NCI-H2081 (cell line): Measurements from ENCODE around the gene RBM11.
"Not testable (repeated sequence)": the region's sequence is repeated elsewhere in the genome, so short reads cannot be mapped to it uniquely, and the experiment has no call there.

Experiments
- DNase-seq, 2 experiments: peaks; one replicate each; lab custom pipeline; 2025; lab: John Stamatoyannopoulos, UW

RBM11 gene, protein sequence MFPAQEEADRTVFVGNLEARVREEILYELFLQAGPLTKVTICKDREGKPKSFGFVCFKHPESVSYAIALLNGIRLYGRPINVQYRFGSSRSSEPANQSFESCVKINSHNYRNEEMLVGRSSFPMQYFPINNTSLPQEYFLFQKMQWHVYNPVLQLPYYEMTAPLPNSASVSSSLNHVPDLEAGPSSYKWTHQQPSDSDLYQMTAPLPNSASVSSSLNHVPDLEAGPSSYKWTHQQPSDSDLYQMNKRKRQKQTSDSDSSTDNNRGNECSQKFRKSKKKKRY

DNA sequence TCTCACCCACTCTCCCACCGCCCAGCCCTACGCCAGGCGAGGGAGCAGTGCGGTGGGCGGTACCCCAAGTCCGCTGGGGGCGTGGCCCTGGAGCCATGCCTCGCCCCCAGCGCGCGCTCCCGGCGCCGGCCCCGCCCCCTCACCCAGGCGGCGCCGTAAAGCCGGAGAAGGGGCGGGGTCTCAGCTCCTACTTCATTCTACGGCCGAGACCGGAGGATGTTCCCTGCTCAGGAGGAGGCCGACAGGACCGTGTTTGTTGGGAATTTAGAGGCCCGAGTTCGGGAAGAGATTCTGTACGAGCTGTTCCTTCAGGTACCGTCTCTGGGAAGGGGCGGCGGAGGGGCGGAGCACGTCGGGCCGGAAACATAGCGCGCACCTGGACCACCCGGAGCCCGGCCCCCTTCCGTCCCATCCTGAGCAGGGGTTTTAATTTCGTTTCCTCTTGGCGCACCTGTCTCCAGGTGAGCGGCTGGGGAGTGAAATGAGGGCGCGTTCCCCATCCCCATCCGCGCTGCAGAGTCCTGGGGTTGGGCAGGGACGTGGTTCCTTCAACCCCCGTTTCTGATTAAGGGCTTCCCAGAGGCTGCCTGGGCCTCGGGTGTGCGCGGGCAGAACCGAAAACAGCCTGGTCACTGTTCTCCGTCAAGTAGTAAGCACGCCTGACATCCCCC is at the start of gene RBM11:
Gene RBM11, plus strand, starts transcription at position 187 of the 671 bp plus-strand sequence. Its CDS starts 30 bp downstream, at position 217.
- peak; percentile 58 to 66 for DNase-seq

DNA sequence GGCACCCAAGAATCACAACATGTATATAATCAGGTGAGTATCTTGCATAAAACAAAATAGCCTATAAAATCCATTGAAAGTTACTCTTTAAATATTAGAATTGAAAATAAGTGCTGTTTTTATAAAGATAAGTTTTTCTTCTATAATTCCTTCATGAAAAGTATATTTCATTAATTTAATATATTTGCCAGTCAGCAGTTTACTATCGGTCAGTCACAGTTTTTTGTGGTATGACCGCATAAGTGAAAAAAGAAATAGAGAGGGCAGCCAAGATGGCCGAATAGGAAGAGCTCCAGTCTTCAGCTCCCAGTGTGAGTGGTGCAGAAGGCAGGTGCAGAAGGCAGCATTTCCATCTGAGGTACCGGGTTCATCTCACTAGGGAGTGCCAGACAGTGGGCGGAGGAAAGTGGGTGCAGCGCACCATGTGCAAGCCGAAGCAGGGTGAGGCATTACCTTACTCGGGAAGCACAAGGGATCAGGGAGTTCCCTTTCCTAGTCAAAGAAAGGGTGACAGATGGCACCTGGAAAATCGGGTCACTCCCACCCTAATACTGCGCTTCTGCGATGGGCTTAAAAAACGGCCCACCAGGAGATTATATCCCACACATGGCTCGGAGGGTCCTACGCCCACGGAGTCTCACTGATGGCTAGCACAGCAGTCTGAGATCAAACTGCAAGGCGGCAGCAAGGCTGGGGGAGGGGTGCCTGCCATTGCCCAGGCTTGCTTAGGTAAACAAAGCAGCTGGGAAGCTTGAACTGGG is 49.3 kb upstream of the RBM11 start:
- DNase-seq, result not testable (repeated sequence)

DNA sequence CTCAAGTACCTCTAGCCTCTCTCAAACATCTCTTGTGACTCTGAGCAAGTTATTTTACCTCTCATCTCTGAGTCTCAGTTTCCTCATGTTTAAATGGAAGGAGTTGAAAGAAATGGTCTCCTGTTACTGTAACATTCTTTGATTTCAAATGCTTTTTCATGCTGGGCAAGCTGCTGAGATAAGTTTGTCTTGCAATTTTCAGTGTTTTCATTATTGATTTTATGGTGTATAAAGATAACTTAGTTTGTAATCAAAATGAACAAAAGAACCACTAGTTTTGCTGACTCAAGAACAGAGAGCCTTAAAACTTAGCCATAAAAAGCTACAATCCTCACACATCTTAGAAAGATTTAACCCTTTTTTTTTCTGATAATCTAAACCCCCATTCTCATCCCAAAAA is 9.7 kb upstream of the RBM11 start:
- DNase-seq, result no peak

DNA sequence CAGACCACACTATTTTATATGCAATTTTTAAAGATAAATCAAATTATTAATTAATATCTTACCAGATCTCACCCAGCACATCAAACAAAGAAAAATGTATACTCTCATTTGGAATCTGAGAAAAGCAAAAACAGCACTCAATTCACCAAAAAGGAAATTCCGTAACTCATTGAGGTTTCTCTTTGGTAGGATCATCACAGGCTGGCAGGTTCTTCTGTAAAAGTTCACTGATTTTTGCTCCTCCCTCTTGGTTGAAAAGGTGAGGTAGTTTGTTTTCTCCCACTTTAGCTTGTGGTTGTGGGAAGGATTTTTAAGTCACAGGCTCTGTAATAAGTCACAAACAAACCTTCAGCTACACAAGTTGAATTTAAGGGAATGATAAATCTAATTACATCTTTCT is 5.2 kb upstream of the RBM11 start, which contains the start of gene LIPI:
Gene LIPI, minus strand, starts transcription at position 218 of the 400 bp plus-strand sequence. Its CDS starts 110 bp downstream, at position 108.
- no peak for DNase-seq

DNA sequence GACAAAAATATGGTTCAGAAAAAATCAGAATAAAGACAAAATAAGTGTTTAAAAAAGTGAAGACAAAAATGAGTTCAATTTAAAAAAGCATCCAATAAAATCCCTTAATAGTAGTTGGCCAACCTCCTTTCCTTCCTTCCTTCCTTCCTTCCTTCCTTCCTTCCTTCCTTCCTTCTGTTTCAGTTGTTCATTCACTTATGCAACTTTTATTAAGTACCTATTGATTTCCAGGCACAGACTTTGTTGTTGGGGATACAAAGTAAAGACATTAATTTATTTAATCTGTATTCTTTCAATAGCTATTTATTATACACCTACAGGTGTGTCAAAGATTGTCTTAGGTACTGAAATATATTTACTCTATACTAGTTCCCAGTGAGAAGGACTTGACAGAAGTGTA is 2.8 kb upstream of the RBM11 start:
- DNase-seq, result no peak

DNA sequence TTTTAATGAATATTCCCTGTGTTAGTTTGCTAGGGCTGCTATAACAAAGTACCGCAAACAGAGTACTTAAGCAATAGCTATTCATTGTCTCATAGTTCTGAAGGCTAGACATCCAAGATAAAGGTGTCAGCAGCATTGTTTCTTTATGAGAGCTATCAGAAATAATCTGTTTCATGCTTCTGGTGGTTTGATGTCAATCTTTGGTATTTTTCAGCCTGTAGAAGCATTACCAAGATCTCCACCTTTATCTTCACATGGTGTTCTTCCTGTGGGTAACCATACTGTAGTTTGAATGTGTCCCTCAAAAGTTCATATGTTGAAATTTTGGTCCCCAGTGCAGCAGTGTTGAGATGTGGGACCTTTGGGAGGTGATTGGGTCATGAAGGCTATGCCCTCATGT is 7.4 kb downstream of the RBM11 start:
- no peak for DNase-seq

DNA sequence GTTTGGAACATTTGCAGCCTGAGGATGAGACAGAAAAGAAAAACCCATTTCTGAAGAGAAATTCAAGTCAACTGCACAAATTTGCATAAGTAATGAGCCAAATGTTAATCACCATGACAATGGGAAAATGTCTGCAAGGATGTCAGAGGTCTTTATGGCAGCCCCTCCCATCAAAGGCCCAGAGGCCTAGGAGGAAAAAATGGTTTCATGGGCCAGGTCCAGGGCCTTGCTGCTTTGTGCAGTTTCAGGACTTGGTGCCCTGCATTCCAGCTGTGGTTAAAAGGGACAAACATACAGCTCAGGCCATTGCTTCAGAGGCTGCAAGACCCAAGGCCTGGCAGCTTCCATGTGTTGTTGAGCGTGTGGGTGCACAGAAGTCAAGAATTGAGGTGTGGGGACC is 13.4 kb downstream of the RBM11 start:
- no peak for DNase-seq

DNA sequence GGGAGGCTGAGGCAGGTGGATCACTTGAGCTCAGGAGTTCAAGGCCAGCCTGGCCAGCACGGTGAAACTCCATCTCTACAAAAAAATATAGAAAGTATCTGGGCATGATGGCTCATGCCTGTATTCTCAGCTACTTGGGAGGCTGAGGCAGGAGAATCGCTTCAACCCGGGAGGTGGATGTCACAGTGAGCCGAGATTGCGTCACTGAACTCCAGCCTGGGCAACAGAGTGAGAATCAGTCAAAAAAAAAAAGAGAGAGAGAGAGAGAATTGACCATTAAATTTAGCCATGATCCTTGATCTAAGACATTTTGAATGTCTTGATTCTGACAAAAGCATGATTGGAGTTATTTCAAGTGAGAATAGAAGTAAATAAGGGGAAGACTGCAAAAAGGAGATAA is 19.1 kb downstream of the RBM11 start:
- DNase-seq, result no peak

DNA sequence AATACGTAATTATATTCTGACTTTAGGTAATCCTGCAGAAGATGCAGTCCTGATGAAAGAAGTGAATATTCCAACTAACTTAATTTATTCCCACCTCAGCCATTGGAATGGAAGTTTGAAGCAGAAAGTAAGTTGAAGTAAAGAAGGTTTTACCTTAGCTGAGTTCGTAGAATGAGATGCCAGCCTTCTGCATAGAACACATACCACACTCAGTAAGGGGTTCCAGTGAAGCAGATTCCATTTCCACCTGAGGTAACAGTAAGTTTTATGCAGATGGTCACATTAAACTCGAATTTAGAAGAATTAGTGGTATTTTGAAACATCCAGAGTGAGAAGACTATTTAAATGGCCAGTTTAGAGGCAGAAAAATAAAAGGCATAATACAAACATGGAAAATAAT is 20.2 kb downstream of the RBM11 start:
- DNase-seq, result no peak

DNA sequence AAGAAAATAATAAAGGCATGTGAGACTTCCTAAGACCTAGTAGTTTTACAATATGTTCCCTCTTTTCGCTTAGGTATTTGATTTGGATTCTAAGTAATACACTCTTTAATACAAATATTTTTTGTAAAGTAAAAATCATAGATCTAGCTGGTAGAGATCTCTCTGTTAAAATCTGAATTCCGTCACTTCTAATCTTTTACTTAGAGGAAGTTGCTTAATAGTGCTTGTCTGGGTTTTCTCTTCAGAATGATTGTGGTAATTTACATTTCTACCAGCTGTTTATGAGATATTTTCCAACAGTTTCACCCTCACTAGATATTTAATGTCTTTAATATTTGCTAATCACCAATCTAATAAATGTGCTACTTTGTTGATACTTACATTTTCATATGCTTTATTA is 23.3 kb downstream of the RBM11 start:
- no peak for DNase-seq

DNA sequence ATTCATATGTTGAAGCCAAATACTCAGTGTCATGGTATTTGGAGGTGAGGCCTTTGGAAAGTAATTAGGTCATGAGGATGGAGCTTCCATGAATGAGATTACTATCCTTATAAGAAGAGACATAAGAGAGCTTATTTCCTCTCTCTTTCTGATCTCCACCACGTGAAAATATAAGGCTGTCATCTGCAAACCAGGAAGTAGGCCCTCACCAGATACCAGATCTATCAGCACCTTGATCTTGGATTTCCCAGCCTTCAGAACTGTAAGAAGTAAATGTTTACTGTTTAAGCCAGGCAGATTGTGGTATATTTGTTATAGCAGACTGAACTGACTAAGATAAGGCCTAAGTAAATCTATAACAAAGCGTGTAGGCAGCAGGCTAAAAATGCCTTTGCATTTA is 25.3 kb downstream of the RBM11 start:
- DNase-seq, result no peak

DNA sequence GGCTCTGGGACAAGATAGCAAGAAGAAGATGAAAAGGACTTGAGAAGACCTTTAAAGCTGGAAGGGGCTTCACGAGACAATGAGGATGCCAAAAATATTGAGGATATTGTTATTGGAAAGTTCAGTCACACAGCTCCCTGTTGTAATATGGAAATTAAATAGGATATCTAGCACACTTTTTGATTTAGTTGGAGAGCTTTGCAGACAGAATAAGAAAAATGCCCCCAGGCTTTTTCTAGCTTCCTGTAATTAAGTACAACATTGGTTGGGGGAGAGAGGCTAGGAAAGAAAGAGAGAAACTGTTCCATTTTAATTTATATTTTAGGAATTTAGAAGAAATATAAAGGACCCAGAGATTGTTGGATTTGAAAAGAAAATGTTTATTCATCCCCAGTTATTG is 27.5 kb downstream of the RBM11 start:
- no peak for DNase-seq

DNA sequence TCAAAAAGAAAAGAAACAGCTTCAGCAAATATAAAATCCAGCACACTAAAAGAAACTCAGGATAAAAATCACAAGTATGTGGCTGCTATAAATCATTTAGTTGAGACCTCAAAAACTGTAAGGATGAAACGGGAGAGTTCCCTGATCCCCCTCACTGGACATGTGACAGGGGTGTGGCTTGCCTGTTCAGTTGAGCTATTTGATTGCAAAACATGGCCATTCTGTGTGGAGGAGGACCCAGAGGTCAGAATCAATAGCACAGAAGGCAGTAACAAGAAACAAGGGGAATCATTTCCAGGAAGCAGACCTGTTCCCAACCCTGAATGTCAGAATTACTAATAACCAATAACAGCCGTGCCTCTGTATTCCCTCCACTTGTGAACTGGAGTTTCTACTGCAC is 27.9 kb downstream of the RBM11 start:
- no peak for DNase-seq

DNA sequence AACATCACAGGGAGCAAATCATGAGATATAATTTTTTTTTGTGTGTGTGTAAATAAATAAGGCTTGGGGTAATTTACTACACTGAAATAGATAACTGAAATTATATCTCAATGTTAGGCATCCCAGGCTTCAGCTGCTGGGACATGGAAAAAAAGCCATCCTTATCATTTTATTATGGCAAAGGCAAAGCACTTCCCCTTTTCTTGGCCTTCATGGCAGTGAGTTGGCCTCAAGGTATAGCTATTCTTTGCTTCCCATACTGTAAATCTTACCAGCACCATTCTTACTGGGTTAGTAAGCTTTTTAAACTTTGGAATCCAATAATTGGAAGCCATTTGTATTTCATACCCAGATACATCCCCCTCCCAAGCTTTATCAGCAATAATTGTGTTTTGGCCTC is 29.0 kb downstream of the RBM11 start:
- DNase-seq, result no peak

DNA sequence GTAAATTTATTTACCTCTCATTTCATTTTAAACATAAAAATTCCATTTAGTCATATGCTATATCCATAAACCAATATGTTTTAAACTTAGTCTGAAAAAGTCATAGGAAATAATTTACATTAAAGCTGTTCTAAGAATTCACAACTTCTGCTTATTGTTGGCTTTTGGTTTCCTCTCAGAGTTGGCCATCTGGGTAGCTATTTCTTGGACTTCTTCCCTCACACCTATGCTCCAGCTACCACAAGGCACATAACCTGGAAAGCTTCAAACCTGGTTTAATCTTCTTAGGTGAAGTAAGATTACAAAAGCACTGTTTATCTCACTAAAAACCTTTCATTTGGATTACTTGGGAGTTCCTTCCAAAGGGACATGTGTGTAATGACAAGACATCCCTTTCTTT is 29.8 kb downstream of the RBM11 start:
- no peak for DNase-seq

DNA sequence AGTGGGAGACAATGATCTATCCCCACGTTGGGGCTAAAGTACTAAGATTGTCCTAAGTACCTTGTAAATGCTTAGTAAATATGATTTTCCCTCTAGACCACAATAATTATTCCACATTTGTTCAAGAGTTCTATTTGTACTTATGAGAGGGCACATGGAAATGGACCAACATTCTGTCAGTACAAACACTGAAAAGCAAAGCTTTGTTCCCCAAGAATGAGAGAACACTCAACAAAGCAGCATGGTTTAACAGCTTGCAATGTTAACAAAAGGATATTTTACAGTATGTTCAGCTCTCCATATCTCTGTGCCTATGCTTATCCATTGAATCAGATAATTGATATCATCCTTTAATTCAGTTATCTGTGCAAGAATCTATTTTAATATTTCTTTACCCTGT is 35.4 kb downstream of the RBM11 start:
- DNase-seq, result peak in 1 of 2 experiments; percentile 16

DNA sequence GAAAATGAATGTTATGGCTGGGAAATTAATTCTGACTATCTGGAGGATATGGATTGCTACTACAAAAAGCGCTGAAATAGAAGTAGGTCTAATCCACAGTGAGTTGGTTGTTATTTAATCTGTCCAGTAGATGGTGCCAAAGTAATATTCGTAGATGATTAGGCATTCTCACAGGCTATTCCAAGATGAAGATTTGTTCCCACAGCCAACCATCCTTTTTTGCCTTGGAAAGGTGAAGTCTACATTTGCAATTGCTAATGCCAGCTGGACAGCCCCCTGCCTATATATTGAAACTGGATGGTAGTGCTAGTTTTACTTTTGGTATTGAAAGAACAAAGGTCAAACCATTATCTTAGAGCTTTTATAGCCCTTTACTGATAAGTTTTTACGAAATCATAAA is 43.8 kb downstream of the RBM11 start:
- peak in 1 of 2 experiments; percentile 37 for DNase-seq

DNA sequence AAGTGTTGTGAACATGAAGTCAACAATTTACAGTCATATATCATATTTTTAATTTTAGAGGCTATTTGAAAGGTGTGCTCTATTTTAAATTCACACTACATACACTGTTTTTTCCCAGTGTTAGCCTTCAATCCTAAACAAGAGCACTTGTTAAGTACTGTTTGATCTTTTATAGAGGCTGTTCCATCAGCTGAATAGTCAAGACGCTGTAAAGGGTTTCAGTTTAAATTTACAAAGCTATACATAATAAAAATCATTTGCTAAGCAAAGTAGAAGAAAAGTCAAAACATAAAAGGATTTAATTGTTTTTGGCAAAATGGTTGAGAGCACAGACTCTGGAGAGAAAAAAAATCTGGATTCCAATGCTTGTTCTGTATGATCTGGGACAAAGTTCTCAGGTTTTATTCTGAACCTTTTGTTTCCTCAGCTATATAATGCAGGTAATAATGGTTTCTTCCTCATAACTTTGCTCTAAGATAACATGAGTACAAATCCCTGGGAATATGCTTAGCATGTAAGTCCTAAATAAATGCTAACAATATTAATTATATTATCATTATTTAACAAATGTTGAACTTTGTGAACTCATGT is 44.3 kb downstream of the RBM11 start:
- DNase-seq, result no peak

DNA sequence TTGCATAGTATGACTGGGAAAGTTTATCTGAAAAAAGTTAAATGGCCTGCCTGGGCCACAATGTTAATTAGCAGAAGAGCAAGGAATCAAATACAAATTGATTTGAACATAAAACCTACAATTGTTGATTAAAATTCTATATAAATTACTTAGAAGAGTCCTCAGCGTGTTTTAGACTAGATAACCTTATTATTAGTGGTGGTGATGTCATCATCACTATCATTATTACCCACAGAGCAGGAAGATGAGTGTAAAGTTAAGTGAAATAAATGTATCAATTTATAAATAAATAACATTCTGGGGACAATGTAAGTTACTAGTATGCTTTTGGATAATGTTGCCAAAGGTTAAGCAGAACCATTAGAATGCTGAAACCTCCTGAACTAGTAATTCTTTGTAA is 46.1 kb downstream of the RBM11 start:
- DNase-seq, result no peak

DNA sequence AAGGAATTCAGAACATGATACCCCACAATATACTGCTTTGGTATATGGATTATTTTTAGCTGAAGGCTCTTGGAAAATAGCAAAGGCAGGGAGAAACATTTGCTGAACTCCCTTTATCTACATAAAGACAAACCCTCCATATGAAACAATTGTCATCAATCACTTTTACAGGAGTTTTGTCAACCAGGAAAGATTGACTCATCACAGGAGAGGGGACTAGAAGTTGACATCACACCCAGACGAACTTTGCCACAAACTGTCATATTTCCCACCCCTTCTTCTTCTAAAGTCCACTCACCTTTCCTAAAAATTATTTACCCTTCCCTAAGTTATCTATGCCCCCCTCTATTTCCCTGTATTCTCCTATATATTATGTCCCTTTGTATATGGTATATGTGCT is 47.9 kb downstream of the RBM11 start:
- DNase-seq, result no peak

DNA sequence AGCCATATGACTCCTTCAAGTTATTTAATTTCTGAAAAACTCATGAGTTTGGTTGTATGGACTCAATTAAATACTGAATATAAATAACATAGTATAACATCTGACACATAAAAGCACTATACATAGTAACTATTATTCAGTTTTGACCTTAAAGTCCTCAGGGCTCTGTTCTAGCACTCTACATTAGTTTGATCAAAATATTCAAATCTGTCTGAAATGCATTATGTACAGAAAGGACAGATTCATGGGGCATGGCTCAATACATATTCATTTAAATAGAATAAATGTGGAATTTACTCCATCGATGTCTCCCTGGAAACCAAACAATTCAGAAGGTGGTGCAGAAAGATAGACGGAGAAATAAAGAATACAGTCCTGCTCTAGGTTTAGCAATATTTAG is 49.1 kb downstream of the RBM11 start:
- no peak for DNase-seq

DNA sequence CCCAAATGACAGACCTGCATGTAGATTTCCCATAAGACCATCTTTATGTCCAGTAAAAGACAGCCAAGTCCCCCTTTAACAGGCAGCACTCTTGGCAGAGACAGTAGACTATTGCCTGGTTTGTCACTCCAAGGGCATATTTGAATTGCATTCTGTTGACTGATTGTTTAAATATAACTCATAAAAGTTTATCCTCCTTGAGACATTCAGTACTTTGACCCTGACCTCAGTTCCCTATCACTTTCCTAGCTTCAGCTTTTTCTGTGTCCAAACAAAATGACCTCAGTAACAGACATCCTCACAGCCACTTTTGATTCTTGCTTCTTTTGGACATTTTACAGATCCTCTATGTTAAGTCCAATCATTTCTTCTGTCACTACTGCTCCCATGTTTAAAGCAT is 51.1 kb downstream of the RBM11 start:
- no peak for DNase-seq

DNA sequence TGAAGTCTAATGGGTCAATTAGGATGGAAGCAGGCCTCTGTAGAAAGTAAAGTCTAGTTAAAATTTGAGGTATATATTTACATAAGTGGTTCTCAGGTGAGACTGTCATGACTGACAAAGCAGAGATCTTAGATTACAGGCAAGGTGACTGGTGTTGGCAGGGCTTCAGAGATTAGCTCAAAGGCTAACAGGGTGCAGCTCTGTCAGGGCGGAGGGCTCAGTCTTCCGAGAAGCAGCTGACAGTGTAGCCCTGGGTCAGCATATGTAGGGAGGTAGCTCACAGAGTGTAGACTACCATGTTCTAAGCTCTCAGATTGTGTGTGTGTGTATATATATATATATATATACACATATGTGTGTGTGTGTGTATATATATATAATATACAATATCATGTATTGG is 54.7 kb downstream of the RBM11 start:
- no peak for DNase-seq
